Measurements from ENCODE around the gene NPPB. TPM values are rescaled to one million over a fixed set of nuclear protein-coding genes. Genes with fewer than 3 reads are reported as not detected.

The NPPB gene
- total and polyA plus RNA-seq, 9 of the 15 experiments (the other 6 are each of a cell fraction or from before 2014, with no cell fraction given), result not detected

GRCh38 chr1:11881749-11882441 lies 23.1 kb upstream of the NPPB start (continued):
- no peak for TF ChIP-seq SREBF1 (IDR thresholded peaks at IDR 0.05; ENCODE audit: borderline replicate concordance, low read depth, low read length)
- TF ChIP-seq THRAP3 (IDR thresholded peaks at IDR 0.05; ENCODE audit: borderline replicate concordance), result no peak
- TF ChIP-seq CBX3 (IDR thresholded peaks at IDR 0.05; ENCODE audit: borderline replicate concordance in 1 of 2, low read length in 2 of 2), result peak in 1 of 2 experiments; percentile 84; a peak in 2 of 3 replicates
- no peak for TF ChIP-seq ZNF253 (CRISPR knock-in tag; conservative IDR thresholded peaks at IDR 0.05)
- no peak for TF ChIP-seq ZNF224 (CRISPR knock-in tag; IDR thresholded peaks at IDR 0.05)
- TF ChIP-seq, protein P1, sequence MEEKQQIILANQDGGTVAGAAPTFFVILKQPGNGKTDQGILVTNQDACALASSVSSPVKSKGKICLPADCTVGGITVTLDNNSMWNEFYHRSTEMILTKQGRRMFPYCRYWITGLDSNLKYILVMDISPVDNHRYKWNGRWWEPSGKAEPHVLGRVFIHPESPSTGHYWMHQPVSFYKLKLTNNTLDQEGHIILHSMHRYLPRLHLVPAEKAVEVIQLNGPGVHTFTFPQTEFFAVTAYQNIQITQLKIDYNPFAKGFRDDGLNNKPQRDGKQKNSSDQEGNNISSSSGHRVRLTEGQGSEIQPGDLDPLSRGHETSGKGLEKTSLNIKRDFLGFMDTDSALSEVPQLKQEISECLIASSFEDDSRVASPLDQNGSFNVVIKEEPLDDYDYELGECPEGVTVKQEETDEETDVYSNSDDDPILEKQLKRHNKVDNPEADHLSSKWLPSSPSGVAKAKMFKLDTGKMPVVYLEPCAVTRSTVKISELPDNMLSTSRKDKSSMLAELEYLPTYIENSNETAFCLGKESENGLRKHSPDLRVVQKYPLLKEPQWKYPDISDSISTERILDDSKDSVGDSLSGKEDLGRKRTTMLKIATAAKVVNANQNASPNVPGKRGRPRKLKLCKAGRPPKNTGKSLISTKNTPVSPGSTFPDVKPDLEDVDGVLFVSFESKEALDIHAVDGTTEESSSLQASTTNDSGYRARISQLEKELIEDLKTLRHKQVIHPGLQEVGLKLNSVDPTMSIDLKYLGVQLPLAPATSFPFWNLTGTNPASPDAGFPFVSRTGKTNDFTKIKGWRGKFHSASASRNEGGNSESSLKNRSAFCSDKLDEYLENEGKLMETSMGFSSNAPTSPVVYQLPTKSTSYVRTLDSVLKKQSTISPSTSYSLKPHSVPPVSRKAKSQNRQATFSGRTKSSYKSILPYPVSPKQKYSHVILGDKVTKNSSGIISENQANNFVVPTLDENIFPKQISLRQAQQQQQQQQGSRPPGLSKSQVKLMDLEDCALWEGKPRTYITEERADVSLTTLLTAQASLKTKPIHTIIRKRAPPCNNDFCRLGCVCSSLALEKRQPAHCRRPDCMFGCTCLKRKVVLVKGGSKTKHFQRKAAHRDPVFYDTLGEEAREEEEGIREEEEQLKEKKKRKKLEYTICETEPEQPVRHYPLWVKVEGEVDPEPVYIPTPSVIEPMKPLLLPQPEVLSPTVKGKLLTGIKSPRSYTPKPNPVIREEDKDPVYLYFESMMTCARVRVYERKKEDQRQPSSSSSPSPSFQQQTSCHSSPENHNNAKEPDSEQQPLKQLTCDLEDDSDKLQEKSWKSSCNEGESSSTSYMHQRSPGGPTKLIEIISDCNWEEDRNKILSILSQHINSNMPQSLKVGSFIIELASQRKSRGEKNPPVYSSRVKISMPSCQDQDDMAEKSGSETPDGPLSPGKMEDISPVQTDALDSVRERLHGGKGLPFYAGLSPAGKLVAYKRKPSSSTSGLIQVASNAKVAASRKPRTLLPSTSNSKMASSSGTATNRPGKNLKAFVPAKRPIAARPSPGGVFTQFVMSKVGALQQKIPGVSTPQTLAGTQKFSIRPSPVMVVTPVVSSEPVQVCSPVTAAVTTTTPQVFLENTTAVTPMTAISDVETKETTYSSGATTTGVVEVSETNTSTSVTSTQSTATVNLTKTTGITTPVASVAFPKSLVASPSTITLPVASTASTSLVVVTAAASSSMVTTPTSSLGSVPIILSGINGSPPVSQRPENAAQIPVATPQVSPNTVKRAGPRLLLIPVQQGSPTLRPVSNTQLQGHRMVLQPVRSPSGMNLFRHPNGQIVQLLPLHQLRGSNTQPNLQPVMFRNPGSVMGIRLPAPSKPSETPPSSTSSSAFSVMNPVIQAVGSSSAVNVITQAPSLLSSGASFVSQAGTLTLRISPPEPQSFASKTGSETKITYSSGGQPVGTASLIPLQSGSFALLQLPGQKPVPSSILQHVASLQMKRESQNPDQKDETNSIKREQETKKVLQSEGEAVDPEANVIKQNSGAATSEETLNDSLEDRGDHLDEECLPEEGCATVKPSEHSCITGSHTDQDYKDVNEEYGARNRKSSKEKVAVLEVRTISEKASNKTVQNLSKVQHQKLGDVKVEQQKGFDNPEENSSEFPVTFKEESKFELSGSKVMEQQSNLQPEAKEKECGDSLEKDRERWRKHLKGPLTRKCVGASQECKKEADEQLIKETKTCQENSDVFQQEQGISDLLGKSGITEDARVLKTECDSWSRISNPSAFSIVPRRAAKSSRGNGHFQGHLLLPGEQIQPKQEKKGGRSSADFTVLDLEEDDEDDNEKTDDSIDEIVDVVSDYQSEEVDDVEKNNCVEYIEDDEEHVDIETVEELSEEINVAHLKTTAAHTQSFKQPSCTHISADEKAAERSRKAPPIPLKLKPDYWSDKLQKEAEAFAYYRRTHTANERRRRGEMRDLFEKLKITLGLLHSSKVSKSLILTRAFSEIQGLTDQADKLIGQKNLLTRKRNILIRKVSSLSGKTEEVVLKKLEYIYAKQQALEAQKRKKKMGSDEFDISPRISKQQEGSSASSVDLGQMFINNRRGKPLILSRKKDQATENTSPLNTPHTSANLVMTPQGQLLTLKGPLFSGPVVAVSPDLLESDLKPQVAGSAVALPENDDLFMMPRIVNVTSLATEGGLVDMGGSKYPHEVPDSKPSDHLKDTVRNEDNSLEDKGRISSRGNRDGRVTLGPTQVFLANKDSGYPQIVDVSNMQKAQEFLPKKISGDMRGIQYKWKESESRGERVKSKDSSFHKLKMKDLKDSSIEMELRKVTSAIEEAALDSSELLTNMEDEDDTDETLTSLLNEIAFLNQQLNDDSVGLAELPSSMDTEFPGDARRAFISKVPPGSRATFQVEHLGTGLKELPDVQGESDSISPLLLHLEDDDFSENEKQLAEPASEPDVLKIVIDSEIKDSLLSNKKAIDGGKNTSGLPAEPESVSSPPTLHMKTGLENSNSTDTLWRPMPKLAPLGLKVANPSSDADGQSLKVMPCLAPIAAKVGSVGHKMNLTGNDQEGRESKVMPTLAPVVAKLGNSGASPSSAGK (IDR thresholded peaks at IDR 0.05), result no peak
- no peak for TF ChIP-seq NFATC3 (IDR thresholded peaks at IDR 0.05)
- TF ChIP-seq, protein P2, sequence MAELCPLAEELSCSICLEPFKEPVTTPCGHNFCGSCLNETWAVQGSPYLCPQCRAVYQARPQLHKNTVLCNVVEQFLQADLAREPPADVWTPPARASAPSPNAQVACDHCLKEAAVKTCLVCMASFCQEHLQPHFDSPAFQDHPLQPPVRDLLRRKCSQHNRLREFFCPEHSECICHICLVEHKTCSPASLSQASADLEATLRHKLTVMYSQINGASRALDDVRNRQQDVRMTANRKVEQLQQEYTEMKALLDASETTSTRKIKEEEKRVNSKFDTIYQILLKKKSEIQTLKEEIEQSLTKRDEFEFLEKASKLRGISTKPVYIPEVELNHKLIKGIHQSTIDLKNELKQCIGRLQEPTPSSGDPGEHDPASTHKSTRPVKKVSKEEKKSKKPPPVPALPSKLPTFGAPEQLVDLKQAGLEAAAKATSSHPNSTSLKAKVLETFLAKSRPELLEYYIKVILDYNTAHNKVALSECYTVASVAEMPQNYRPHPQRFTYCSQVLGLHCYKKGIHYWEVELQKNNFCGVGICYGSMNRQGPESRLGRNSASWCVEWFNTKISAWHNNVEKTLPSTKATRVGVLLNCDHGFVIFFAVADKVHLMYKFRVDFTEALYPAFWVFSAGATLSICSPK (IDR thresholded peaks at IDR 0.05; ENCODE audit: borderline replicate concordance), result no peak
- no peak for TF ChIP-seq ZBTB9 (CRISPR knock-in tag; IDR thresholded peaks at IDR 0.05)
- no peak for TF ChIP-seq NEUROD1 (IDR thresholded peaks at IDR 0.05; ENCODE audit: borderline replicate concordance, low read depth, low read length, partially characterized antibody)
- TF ChIP-seq YY1 (IDR thresholded peaks at IDR 0.05; ENCODE audit: borderline replicate concordance in 1 of 3, control insufficient read depth in 1 of 3, extremely low read depth in 1 of 3, insufficient read depth in 3 of 3, insufficient read length in 1 of 3, insufficient replicate concordance in 2 of 3, low read depth in 1 of 3, low read length in 2 of 3), result no peak
- TF ChIP-seq MTF1 (CRISPR knock-in tag; IDR thresholded peaks at IDR 0.05; ENCODE audit: borderline replicate concordance), result no peak

All from K562 (cell line).